NCI-H2081 treated with DMSO at 0.1 percent for 48 hours (cell line): Measurements from ENCODE around the gene MAPK14.
"Not testable (repeated sequence)": the region's sequence is repeated elsewhere in the genome, so short reads cannot be mapped to it uniquely, and the experiment has no call there.

Source experiments
- DNase-seq: peaks from one replicate; lab custom pipeline; 2025; lab: John Stamatoyannopoulos, UW

Gene MAPK14

DNA sequence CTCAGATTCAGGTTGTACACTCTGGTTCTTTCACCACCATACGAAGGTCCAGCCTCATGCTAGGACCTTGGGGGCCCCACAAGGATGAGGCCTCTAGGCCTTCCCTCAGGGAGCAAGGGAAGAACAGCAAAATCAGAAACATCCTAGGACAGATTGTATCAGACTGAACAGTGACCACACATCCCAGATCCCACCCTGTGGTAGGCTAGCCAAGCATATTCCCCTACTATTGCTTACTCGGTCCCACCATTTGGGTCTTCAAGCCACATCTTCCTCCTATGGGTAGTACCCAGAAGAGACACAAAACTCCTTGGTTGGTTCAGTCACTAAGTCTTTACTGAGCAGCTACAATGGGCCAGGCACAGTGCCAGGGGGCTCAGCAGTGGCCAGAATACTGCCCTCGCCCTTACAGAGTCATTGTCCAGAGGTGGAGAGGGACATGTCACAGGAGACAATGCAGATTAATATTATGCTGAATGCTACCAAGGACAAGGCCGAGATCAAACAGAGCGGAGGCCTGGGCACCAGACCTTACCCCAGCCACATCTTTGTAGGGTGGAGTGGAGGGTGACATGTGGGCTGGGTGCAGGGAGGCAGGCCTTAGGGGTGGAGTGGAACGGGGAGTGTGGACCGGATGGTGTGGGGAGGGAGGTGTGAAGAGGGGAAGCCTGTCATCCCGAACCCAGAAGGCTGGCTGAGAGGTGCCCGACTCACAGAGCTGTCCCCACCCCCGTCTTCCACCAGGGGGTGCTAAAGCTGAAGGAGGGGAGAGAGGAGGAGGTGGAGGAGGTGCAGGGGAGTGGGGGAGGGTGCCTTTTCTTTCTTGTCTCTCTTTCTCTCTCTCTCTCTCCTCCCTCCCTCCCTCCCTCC, 95.9 kb downstream of the MAPK14 start:
- DNase-seq: no peak

DNA sequence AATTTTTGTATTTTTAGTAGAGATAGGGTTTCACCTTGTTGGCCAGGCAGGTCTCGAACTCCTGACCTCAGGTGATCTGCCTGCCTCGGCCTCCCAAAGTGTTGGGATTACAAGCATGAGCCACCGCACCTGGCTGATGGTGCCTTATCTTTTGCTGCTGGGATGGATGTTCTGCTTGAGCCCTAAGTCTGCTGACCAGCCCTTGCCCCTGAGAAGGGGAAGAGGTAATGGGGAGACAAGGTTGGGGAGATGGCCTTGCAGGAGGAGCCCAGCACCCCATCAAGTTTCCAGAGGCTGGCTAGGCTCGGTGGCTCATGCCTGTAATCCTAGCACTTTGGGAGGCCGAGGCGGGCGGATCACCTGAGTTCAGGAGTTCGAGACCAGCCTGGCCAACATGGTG, 96.7 kb downstream of the MAPK14 start:
- not testable (repeated sequence) for DNase-seq

- no peak for DNase-seq
These were observed 97.3 kb downstream of the MAPK14 start for GRCh38 chr6:36124881-36125280.

GRCh38 chr6:36125575-36125974, 98.0 kb downstream of the MAPK14 start:
- no peak for DNase-seq

GRCh38 chr6:36126121-36126520, 98.5 kb downstream of the MAPK14 start:
- DNase-seq: no peak

- no peak for DNase-seq
These were observed 99.2 kb downstream of the MAPK14 start for GRCh38 chr6:36126553-36127458.

GRCh38 chr6:36127462-36128016, 99.9 kb downstream of the MAPK14 start:
- no peak for DNase-seq

- DNase-seq: no peak
These were observed 100.5 kb downstream of the MAPK14 start for GRCh38 chr6:36128073-36128472.

- no peak for DNase-seq
These were observed 101.2 kb downstream of the MAPK14 start for GRCh38 chr6:36128793-36129192.

DNA sequence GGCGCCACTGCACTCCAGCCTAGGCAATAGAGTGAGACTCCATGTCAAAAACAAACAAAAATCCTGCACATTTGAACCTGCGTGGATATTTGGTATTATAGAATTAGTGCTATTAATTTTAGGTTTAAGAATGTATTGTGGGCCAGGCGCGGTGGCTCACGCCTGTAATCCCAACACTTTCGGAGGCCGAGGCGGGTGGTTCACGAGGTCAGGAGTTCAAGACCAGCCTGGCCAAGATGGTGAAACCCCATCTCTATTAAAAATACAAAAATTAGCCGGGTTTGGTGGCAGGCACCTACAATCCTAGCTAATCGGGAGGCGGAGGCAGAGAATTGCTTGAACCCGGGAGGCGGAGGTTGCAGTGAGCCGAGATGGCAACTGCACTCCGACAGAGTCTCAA, 101.7 kb downstream of the MAPK14 start:
- not testable (repeated sequence) for DNase-seq

DNA sequence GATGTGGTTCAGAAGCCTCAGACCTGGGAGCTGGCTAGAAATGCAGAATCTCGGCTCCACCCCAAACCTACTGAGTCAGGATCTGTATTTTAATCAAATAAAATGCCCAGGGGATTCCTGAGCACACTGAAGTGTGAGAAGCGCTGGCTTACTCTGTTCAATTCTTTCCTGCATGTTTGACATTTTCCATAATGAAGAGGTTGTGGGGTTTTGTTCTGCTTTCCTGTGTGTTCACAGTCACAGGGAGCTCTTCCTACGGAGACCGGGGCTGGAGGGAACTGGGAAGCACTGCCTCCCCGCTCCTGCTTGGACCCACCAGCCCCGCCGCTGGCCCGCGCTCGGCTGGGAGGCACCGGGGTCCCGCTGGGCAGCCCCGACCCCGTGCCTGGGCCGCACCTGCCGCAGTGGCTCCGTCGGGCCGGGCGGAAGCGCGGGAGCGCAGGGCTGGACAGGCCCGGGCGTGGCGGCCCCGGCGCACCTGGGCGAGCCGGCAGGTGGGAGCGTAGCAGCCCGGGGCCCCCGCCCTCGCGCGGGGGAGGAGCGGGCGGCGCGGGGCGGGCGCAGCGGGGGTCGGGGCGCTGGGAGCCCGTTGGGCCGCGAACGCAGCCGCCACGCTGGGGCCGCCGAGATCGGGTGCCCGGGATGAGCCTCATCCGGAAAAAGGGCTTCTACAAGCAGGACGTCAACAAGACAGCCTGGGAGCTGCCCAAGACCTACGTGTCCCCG, 102.5 kb downstream of the MAPK14 start, which contains the start of gene MAPK13:
Gene MAPK13, plus strand, starts transcription at position 573 of the 726 bp plus-strand sequence. Its CDS starts 70 bp downstream, at position 643.
- DNase-seq: peak; percentile 43

- DNase-seq: no peak
These were observed 103.3 kb downstream of the MAPK14 start for GRCh38 chr6:36130667-36131510.

DNA sequence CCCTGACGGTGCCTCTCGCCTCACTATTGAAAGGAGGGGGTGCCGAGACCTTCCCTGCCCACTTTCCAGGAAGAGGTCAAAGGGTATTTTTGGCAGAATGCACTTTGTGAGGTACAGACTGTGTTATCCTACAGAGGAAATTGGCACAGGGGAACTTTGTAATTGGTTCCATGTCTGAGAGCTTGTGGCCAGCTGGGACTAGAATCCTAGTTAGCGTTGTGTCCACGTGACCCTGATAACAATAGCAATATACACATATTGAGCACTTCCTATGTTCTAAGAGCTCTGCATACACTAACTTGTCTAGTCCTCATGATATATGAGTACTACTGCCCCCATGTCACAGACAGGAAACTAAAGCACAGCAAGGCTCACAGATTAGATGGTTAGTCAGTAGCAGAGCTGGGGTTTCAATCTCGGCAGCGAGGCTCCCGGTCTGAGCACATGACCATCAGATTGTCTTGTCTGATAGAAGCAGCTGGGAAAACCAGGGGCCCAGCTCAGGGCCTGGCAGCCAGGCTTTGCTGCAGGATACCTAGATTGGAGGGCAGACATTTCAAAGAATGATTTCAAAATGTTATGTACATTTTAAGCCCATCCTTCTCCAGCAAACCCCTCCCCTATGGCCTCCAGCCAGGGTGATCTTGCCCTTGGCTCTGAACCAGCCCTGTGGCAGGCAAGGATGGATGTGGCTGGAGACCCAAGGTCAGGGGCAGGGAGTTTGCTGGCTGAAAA, 104.1 kb downstream of the MAPK14 start:
- DNase-seq: peak; percentile 55

DNA sequence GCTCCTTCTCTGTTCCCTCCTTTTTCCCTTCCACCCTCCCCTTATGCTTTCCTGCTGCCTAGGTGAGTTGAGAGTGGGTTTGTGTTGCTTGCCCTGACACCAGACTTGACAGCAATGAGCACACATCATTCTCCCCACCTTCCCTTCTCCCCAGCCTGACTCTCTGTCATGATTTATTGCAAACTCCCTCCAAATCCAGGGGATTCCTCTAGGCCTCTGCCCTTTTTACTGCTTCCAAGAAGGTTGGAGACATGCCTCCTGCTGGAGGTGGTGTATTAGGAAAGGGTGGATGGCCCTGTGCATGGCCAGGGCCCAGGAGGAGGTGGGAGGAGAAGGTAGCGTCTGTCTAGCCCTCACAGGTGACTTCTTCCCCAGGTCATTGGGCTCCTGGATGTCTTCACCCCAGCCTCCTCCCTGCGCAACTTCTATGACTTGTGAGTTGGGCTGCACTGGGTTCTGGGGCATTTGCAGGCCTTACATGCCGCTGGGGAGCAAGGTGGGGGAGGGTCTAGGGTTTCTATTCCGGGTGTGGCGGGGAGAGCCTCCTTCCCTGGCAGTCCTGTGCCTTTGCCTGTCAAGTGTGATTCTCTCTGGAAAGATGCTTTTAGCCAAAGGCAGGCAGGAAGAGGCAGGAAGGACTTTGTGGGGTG, 104.8 kb downstream of the MAPK14 start:
- no peak for DNase-seq

DNA sequence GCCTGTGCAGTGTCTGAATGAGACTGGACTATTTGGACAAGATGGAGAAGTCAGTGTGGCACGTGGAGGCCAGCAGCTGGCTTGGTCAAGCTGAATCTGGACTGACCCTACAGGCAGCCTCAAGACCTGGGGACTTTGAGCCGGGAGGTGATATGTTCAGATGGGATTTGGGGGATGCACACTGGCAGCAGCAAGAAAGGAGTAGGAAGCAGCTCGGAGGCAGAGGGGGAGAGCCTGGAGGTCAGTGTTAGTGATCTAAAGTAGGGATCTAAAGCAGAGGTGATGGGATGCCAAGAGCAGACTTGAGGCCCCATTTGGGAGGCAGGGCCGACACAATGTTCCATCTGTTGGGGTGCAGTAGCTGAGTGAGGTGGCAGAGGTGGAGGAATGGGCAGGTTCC, 105.5 kb downstream of the MAPK14 start:
- DNase-seq: no peak

DNA sequence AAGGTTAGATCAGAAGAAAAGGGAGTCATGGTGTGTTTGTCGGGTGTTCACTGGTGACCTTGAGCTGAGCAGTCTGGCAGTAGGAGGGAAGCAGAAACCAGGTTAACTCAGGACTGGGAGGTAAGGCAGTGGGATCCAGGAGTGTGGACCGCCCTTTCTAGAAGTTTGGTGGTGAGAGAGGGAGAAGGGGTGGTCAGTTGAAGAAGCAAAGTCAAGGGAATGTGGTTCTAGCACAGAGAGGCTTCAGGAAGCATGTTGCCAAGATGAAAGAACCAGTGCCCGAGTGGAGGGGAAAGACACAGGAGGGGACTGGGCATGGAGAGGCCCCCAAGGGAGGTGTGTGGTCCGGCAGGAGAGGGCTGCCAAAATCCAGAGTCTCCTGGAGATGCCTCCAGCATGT, 106.3 kb downstream of the MAPK14 start:
- no peak for DNase-seq

DNA sequence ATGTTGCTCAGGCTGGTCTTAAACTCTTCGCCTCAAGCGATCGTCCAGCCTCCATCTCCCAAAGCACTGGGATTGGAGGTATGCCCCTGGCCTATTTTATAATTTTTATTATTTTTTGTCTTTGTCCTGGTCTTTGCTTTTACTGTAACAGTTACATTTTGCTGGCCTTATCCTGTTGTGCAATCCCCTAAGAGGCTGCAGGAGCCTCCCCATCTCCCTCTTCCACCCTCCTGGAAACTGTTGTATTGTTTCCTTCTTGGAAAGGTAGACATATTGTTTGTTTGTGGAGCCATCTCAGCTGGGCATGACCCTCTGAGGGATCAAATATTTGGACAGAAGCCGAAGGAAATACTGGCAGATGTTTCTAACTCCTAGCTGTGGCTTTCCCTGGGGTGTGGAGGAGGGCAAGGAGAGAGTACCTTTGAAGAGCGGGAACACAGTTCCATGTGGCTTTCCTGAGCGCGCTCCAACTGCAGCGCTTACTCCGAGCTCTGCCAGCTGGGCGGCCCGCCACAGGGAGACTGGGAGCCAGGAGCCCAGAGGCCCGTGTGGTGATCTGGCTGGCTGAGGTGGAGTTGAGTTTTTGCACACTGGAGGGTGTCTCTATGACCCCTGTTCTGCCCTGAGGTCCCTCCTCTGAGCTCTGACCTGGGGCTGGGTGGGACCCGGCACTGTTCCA, 107.6 kb downstream of the MAPK14 start:
- no peak for DNase-seq

DNA sequence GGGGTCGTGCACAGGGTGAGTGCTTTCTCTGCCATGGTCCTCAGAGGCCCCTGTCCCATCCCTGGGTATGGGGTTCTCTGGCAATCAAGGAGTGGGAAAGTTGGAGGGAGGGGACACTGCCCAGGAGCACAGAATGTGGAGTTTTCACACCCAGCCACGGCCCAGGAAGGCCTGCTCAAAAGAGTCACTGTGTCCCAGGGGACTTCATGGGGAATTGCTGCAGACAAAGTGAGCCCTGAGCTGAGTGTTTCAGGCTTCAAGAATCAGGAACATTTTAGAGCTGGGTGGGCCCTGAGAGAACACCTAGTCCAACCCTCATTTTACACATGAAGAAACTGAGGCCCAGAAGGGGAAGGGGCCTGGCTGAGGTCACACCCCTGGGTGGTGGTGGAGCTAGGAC, 108.4 kb downstream of the MAPK14 start:
- no peak for DNase-seq

- no peak for DNase-seq
These were observed 108.9 kb downstream of the MAPK14 start for GRCh38 chr6:36136551-36136950.
